DMS153 (cell line): ENCODE results near the gene MROH2A.

Source experiments
- DNase-seq: peaks from one replicate; lab custom pipeline; 2025; lab: John Stamatoyannopoulos, UW

MROH2A gene

GRCh38 chr2:233766416-233766815 is 11.7 kb upstream of the MROH2A start:
- DNase-seq = no peak

- no peak for DNase-seq
Measured at GRCh38 chr2:233768076-233768475, 10.1 kb upstream of the MROH2A start.

- DNase-seq = no peak
Measured at GRCh38 chr2:233769260-233769659, 8.9 kb upstream of the MROH2A start.

GRCh38 chr2:233772153-233772552 is 6.0 kb upstream of the MROH2A start:
- no peak for DNase-seq

GRCh38 chr2:233772583-233772982 is 5.5 kb upstream of the MROH2A start:
- DNase-seq = no peak

- no peak for DNase-seq
Measured at GRCh38 chr2:233773854-233774253, 4.3 kb upstream of the MROH2A start.

GRCh38 chr2:233775414-233775813 is 2.7 kb upstream of the MROH2A start:
- no peak for DNase-seq

- no peak for DNase-seq
Measured at GRCh38 chr2:233779722-233780121, 1.6 kb downstream of the MROH2A start.

GRCh38 chr2:233780771-233781170 is 2.6 kb downstream of the MROH2A start:
- no peak for DNase-seq

- no peak for DNase-seq
Measured at GRCh38 chr2:233789554-233789953, 11.4 kb downstream of the MROH2A start.

GRCh38 chr2:233791151-233791882 is 13.2 kb downstream of the MROH2A start:
- DNase-seq = no peak

GRCh38 chr2:233791883-233792329 is 13.8 kb downstream of the MROH2A start:
- DNase-seq = no peak

- DNase-seq = no peak
Measured at GRCh38 chr2:233792720-233793119, 14.6 kb downstream of the MROH2A start.

GRCh38 chr2:233793465-233794127 is 15.5 kb downstream of the MROH2A start:
- no peak for DNase-seq

GRCh38 chr2:233794128-233794658 is 16.1 kb downstream of the MROH2A start:
- no peak for DNase-seq

GRCh38 chr2:233795735-233796171 is 17.6 kb downstream of the MROH2A start:
- no peak for DNase-seq

GRCh38 chr2:233796254-233796653 is 18.1 kb downstream of the MROH2A start:
- DNase-seq = no peak

- DNase-seq = no peak
Measured at GRCh38 chr2:233798335-233799086, 20.4 kb downstream of the MROH2A start.

GRCh38 chr2:233799087-233799665 is 21.0 kb downstream of the MROH2A start:
- no peak for DNase-seq

- no peak for DNase-seq
Measured at GRCh38 chr2:233799716-233800115, 21.6 kb downstream of the MROH2A start.

- no peak for DNase-seq
Measured at GRCh38 chr2:233800208-233800607, 22.1 kb downstream of the MROH2A start.
